T-helper 1 cell treated with Interleukin-12 subunit alpha and Interleukin-12 subunit beta and Interleukin-4 antibody, amounts not matched to agents 30 μg/mL and 1 μg/mL, for 36 hours (primary cell): Measurements from ENCODE around the gene SMAD7.
A peak's percentile ranks its signal among the peaks of the same experiment; 100 is the strongest.

Experiments
- H3K27ac Mint-ChIP-seq: one replicate; pipeline ENCODE4 v1.8.0; 2021; ENCODE audit warnings: mild to moderate bottlenecking, mixed read lengths
- H3K27me3 Mint-ChIP-seq: one replicate; pipeline ENCODE4 v1.8.0; 2021; ENCODE audit warnings: low read depth, mixed read lengths
- H3K36me3 Mint-ChIP-seq: one replicate; pipeline ENCODE4 v1.8.0; 2021; ENCODE audit warnings: low read depth, mixed read lengths
- H3K4me1 Mint-ChIP-seq: one replicate; pipeline ENCODE4 v1.8.0; 2021; ENCODE audit warnings: low read depth, mixed read lengths
- H3K4me3 Mint-ChIP-seq: one replicate; pipeline ENCODE4 v1.8.0; 2021; ENCODE audit warnings: mild to moderate bottlenecking, moderate library complexity, mixed read lengths
- H3K9me3 Mint-ChIP-seq: one replicate; pipeline ENCODE4 v1.8.0; 2021; ENCODE audit warnings: mixed read lengths

The SMAD7 gene

DNA sequence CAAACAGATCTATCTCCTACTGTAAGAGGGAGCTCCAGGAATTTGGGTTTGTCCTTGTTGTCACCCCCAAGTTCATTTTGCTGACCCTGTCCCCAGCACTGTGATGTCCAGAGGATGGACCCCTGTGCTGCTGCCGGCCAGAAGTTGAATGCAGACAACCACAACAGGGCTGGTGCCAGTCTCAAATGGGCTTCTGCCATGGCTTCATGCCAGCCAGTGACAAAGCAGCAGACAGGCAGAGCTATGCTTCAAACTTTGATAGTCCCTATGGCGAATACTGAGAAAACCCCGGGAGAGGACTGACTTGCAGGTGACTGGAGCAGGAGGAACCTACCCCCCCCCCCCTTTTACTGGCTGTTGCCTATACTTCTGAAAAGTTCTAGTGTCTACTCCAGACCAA is 3.2 kb downstream of the SMAD7 start:
- no peaks in the 10 kb centered on the region for H3K9me3 Mint-ChIP-seq
- H3K4me1 Mint-ChIP-seq = peaks cover 59% of the 10 kb centered on the region
- H3K27ac Mint-ChIP-seq = peak overlapping the region; percentile 76
- H3K4me3 Mint-ChIP-seq = peak overlapping the region; percentile 99
- H3K27me3 Mint-ChIP-seq = no peaks in the 10 kb centered on the region
- H3K36me3 Mint-ChIP-seq = peaks cover 59% of the 10 kb centered on the region

DNA sequence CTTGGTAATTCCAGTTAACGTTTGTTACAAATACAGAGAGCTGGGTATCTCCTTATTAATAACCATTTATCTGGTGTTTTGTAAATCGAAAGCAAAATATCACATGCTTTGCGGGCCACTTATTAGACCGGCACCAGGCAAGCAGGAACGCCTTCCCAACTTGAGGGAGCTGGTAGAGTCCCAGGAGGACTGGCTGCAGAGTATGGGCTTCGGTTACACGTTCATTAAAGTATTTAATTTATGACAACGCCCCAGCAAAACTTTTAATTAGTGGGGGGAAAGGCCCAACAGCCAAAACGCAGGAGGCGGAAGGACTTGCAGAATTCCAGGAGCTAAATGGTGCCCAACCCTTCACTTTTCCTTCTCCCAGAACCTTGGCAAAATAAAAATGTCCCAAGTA is 3.7 kb downstream of the SMAD7 start:
- no peaks in the 10 kb centered on the region for H3K9me3 Mint-ChIP-seq
- no peak overlapping the region for H3K27ac Mint-ChIP-seq
- no peaks in the 10 kb centered on the region for H3K27me3 Mint-ChIP-seq
- peaks cover 63% of the 10 kb centered on the region for H3K36me3 Mint-ChIP-seq
- peak overlapping the region; percentile 99 for H3K4me3 Mint-ChIP-seq
- H3K4me1 Mint-ChIP-seq = peaks cover 62% of the 10 kb centered on the region

DNA sequence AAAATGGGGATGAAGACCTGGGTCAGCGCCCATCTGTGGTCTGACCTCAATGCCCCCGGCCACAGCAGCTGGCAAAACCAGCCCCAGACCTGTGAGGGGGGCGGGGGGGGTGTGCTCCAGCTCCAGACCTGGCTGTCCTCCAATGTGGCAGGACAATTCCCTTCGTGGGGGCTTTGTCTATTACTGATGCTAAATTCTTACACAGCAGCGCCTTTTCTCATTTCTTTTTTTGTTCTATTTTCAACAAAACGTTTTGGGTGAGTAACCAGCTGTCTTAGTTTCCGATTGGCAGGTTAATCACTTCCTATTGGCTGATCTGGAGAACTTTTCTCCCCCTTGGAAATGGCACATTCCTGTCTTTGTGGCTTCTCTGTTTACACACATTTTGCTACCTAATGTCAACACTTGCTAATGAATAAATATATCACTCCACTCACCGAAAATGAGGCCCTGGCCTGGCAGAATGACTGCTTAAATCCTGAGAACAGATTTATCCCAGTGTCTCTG is 4.4 kb downstream of the SMAD7 start:
- H3K9me3 Mint-ChIP-seq = no peaks in the 10 kb centered on the region
- peak overlapping the region; percentile 99 for H3K4me3 Mint-ChIP-seq
- peaks cover 71% of the 10 kb centered on the region for H3K36me3 Mint-ChIP-seq
- H3K27me3 Mint-ChIP-seq = no peaks in the 10 kb centered on the region
- no peak overlapping the region for H3K27ac Mint-ChIP-seq
- H3K4me1 Mint-ChIP-seq = peaks cover 69% of the 10 kb centered on the region

DNA sequence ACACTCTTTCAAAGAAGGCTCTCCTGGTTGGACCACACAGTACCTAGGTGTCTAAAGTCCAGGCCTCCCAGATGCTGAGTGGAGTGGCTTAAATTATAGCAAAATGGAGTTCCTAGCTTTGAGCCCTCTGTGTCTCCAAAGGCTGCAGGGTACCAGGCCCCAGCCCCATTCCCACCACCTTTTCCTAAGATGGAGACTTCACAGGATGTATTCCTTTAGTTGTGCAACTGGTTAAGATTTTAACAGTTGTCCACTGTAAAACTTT is 4.9 kb downstream of the SMAD7 start:
- peaks cover 74% of the 10 kb centered on the region for H3K4me1 Mint-ChIP-seq
- H3K4me3 Mint-ChIP-seq = peak overlapping the region; percentile 65
- H3K27ac Mint-ChIP-seq = no peak overlapping the region
- H3K9me3 Mint-ChIP-seq = no peaks in the 10 kb centered on the region
- H3K36me3 Mint-ChIP-seq = peaks cover 75% of the 10 kb centered on the region
- no peaks in the 10 kb centered on the region for H3K27me3 Mint-ChIP-seq

DNA sequence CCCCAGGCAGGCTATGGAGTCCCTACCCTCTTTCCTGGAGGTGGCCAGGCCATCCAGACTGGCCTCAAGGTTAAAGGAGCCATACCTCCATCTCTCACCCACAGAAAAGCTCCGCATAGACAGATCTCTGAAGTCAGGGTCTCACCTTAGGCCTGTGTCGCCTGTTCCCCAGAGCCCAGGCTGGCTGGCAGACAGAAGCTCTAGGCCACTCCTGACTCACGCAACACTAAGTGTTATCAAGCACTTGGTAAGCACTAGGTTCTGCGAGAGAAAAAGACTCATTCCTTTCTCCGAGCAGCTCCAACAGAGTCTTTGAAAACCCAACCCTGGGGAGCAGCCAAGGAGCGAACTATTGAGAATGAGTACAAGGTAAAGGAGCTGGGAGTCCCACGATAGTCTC is 6.1 kb downstream of the SMAD7 start:
- Mint-ChIP-seq H3K36me3 (peaks cover 75% of the 10 kb centered on the region), H3K4me1 (peaks cover 86% of the 10 kb centered on the region), H3K27ac (peak overlapping the region; percentile 56), H3K9me3 (no peaks in the 10 kb centered on the region), H3K27me3 (no peaks in the 10 kb centered on the region), H3K4me3 (peak overlapping the region; percentile 65)

DNA sequence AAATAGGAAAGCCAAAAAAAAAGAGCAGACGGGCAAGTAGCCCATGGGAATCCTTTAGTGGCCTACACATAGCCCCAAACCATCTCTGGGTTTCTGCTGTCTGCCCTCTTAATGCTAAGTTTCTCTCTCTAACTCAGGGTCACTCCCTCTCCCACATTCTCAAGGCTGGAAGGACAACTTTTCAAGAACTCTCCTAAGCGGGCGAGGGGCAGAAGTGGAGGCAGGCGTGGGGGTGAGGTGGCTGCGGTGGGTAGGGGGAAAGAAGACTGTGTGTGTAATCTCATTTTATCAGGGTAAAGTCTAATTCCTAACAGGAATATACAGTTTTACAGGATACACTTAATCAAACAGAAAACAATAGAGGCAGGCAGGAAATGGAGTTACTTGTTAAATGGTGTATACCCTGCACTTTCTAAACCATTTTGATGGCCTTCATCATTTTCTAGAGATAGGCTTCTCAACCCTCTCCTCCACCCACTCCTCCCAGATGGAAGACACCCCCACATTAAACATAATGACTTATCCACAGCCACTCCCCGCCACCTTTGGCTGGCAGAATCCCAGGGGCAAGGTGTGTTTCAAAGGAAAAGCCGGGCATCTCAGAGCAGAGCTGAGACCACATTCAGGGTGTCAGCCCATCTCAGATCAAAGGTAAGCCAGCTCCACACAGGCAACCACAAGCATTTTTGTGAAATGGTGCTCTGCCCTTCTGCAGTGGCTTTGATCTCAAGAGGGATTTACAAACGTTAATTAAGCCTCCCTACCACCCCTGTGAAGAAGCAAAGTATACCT is 6.8 kb downstream of the SMAD7 start:
- Mint-ChIP-seq H3K27ac (peak overlapping the region; percentile 46), H3K4me1 (peaks cover 87% of the 10 kb centered on the region), H3K27me3 (no peaks in the 10 kb centered on the region), H3K9me3 (no peaks in the 10 kb centered on the region), H3K36me3 (peaks cover 72% of the 10 kb centered on the region), H3K4me3 (peak overlapping the region; percentile 65)

DNA sequence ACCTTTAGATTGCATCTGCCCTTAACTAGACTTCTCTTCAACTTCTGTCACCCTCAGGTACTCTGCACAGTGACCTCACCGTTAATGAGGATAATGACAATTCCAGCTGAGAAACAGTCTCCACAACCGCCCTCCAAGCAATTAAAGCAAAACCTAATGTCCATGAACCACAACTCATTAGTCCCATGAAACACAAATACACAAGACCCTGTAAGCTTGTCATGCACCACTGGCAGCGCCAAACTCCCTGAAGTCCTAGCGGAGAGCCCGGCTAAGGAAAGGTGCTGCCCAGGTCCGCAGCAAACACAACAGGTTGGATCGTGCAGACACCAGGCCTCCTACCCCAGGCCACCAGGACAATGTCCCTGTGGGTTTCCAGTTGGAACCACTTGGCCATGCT is 7.4 kb downstream of the SMAD7 start:
- H3K27me3 Mint-ChIP-seq = no peaks in the 10 kb centered on the region
- peak overlapping the region; percentile 8 for H3K27ac Mint-ChIP-seq
- peaks cover 93% of the 10 kb centered on the region for H3K4me1 Mint-ChIP-seq
- H3K36me3 Mint-ChIP-seq = peaks cover 76% of the 10 kb centered on the region
- H3K4me3 Mint-ChIP-seq = peak overlapping the region; percentile 52
- H3K9me3 Mint-ChIP-seq = no peaks in the 10 kb centered on the region

DNA sequence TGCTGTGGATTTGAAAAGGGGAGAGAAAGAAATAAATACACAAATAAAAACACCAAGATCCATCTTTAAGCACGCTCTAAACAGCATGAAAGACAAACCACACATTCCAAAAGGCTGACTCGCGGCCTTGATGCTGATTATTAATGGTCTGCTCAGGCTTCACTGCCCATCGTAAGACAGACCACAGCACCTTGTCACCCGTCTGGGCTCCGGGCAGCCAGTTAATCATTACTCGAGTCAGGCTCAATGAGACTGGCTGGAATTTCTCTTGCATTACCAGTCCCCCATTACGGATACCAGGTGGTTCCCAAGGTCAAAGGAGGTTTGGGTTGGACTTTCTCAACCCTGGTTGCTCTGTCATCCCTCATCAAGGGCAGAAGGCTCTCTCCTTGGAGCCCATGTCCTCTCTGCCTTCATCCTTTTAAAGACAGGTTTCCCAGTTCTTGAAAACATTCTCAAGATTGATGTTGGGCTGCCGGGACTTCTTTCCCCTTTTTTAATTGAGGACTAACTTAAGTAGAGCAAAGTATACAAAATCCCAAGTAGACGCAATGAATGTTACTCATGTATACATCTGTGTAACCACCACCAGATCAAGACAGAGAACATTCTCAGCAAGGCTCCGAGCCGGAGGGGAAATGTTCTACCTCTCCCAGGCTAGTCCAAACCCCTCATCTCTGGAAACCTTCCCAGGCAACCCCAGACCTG is 8.1 kb downstream of the SMAD7 start:
- H3K4me3 Mint-ChIP-seq = peak overlapping the region; percentile 80
- H3K27me3 Mint-ChIP-seq = no peaks in the 10 kb centered on the region
- no peaks in the 10 kb centered on the region for H3K9me3 Mint-ChIP-seq
- peaks cover 94% of the 10 kb centered on the region for H3K4me1 Mint-ChIP-seq
- peaks cover 76% of the 10 kb centered on the region for H3K36me3 Mint-ChIP-seq
- no peak overlapping the region for H3K27ac Mint-ChIP-seq

DNA sequence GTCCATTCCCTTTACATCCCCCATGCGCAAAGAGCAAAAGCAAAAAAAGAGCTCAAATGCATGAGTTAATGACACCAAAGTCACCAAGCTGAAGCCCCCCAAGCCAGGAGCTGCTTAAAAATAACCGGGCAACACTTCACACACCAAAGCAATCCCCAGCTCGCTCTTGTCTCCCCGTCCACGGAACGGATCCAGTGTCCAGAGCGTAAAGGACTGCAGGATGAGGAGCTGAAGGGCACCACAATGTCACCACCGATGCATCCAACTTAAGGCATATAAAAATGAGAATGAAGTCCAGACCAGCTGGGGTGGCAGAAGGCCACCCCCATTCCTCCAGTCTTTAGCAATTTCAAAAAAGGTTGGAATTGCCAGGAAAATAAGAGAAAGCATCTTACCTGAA is 8.7 kb downstream of the SMAD7 start:
- Mint-ChIP-seq H3K36me3 (peaks cover 70% of the 10 kb centered on the region), H3K27ac (peak overlapping the region; percentile 57), H3K4me3 (peak overlapping the region; percentile 80), H3K4me1 (peaks cover 95% of the 10 kb centered on the region), H3K9me3 (no peaks in the 10 kb centered on the region), H3K27me3 (no peaks in the 10 kb centered on the region)

DNA sequence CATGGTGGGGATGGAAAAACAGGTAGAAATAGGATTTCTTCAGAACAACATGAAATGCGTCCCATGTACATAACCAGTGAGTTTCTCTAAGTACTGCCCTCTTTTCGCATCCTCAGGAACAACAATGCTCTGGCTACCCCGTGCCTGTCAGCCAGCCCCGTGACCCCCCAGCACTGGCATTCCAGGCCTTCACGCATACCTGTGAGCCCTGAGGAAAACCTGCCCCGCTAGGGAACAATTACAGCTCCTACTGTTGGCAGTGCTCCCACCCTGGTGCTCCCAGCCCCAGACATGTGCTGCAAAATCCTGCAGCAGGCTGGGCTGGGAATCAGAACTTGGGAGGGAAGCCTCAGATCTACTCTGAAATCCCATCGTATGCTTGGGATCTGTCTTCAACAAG is 9.1 kb downstream of the SMAD7 start:
- peak overlapping the region; percentile 90 for H3K27ac Mint-ChIP-seq
- H3K9me3 Mint-ChIP-seq = no peaks in the 10 kb centered on the region
- peaks cover 66% of the 10 kb centered on the region for H3K36me3 Mint-ChIP-seq
- peaks cover 92% of the 10 kb centered on the region for H3K4me1 Mint-ChIP-seq
- H3K4me3 Mint-ChIP-seq = peak overlapping the region; percentile 80
- no peaks in the 10 kb centered on the region for H3K27me3 Mint-ChIP-seq

DNA sequence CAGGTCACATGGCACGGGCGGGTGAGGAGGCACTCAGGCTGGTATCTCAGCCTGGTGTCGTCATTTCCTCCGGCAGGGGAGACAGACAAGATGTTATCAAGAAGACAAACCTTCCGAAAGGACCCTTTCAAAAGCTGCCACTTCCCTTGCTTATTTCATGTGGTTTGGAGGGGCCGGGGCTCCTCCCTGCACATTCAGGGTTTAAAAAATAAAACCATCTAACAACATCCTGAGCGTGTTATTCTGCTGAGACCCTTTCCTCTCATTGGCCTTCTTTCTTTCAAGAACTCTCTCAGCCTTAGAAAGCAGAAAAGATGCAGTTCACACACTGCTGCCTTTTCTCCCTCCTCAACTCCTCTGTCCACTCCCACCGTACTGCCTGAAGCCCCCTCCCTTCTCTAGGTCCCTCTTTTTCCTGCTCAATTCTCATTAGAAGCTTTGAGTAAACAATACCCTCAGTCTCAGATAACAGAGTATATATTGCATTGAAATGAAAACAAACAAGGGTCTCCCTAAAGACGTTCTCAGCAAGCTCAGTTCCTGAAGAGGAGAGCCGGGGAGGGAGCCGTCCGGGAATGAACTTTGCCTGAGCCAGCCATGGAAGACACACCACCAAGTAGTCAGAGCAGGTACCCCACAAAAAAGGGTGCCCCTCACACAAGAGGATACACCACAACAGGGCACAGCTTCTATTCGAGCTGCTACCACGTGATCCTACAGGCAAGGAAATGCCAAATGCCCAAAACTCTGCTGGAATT is 9.7 kb downstream of the SMAD7 start:
- Mint-ChIP-seq H3K27ac (peak overlapping the region; percentile 90), H3K9me3 (no peaks in the 10 kb centered on the region), H3K27me3 (no peaks in the 10 kb centered on the region), H3K4me1 (peaks cover 90% of the 10 kb centered on the region), H3K4me3 (peak overlapping the region; percentile 80), H3K36me3 (peaks cover 64% of the 10 kb centered on the region)

DNA sequence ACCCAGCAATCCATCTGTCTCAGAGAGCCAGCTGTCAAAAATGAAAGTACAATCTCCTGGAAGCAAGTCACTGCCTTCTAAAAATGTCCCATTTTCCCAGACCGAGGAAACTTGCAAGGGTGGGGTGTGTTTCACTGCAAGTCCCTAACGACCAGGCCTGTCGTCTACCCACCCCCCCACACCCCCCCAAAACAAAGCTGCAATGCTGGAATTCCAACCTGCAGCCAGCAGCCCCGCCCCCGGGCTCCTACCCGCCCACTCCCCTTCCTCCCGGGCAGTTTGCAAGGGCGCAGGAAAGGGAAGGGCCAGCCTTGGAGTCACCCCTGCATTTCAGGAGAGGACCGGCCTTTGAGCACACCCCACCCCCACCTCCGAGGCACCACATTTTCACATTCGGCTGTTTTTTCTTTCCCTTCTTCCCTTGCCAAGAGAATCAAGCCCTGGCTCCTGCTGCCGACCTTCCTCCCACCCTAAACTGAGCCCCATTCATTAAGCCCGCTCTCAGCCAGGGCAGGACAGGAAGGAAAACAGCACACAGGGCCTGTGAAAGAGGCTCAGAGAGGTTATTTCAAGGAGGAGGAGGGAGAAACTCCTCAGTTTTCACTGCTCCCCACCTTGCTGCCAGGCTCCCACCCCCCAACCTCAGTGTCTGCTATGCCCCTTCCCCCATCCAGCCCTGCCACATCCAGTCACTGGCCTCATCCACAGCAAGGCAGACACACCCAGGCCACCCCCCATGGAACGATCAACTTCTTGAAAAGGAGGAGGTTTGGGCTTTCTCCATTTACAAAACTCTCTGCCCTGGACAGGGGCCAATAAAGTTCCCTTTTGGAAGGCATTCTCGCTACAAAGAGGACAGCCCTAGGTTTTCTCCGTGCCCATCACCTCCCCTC is 11.3 kb downstream of the SMAD7 start:
- Mint-ChIP-seq H3K27me3 (no peaks in the 10 kb centered on the region), H3K27ac (peak overlapping the region; percentile 90), H3K9me3 (no peaks in the 10 kb centered on the region), H3K4me1 (peaks cover 85% of the 10 kb centered on the region), H3K4me3 (peak overlapping the region; percentile 80), H3K36me3 (peaks cover 58% of the 10 kb centered on the region)

DNA sequence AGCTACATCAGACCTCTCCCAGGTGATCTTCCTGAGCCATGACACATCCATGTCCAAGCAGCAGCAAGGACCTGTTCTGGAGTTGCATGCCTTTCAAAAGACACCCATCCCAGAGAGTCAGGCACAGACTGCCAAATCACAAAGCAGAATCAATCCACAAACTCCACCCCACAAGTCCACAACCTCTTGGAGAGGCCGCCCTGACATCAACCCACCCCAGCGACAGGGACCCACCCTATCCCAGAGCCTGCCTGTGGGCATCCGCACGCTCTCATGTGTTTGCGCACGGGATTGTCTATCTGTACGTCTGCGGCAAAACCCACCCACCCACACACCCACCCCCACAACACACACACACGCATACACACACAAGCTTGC is 11.9 kb downstream of the SMAD7 start:
- no peaks in the 10 kb centered on the region for H3K9me3 Mint-ChIP-seq
- H3K36me3 Mint-ChIP-seq = peaks cover 52% of the 10 kb centered on the region
- H3K27me3 Mint-ChIP-seq = no peaks in the 10 kb centered on the region
- H3K27ac Mint-ChIP-seq = peak overlapping the region; percentile 43
- peaks cover 85% of the 10 kb centered on the region for H3K4me1 Mint-ChIP-seq
- peak overlapping the region; percentile 12 for H3K4me3 Mint-ChIP-seq
